ENCODE data around the gene OGFR. TPM values are rescaled to one million over a fixed set of nuclear protein-coding genes. Genes with fewer than 3 reads are reported as not detected.

Gene OGFR
- total RNA-seq, 1 donor from 2014 or later, result 43.7 TPM

GRCh38 chr20:62770111-62770910 is 34.3 kb upstream of the OGFR start:
- Histone ChIP-seq H3K27ac (no peak overlapping the region), H3K4me3 (no peak overlapping the region), H3K4me1 (peaks cover 8% of the 10 kb centered on the region), H3K36me3 (no peaks in the 10 kb centered on the region), H3K9me3 (no peaks in the 10 kb centered on the region), H3K27me3 (no peaks in the 10 kb centered on the region)
- DNase-seq (ENCODE audit: extremely low spot score in 2 of 2), result no peak
- TF ChIP-seq POLR2AphosphoS5 (IDR thresholded peaks at IDR 0.05; ENCODE audit: insufficient read depth in 1 of 2, low read depth in 1 of 2), result no peak
- TF ChIP-seq CTCF (IDR thresholded peaks at IDR 0.05), result no peak
- intact Hi-C loops (cut with DNase I), result no loop called here

- TF ChIP-seq CTCF (IDR thresholded peaks at IDR 0.05) (no peak), POLR2A (IDR thresholded peaks at IDR 0.05) (no peak), POLR2AphosphoS5 (IDR thresholded peaks at IDR 0.05; ENCODE audit: insufficient read depth in 1 of 2, low read depth in 1 of 2) (no peak)
- Histone ChIP-seq H3K4me1 (peaks cover 8% of the 10 kb centered on the region), H3K27me3 (no peaks in the 10 kb centered on the region), H3K9me3 (no peaks in the 10 kb centered on the region), H3K36me3 (no peaks in the 10 kb centered on the region), H3K4me3 (no peak overlapping the region), H3K27ac (no peak overlapping the region)
- DNase-seq (ENCODE audit: extremely low spot score in 2 of 2), result no peak
- intact Hi-C loops (cut with DNase I), result no loop called here
These were observed 33.7 kb upstream of the OGFR start for GRCh38 chr20:62770916-62771315.

- H3K27me3 ChIP-seq, result no peaks in the 10 kb centered on the region
- no peak overlapping the region for H3K4me3 ChIP-seq
- no peaks in the 10 kb centered on the region for H3K36me3 ChIP-seq
- no peak overlapping the region for H3K27ac ChIP-seq
- H3K4me1 ChIP-seq, result peaks cover 8% of the 10 kb centered on the region
- TF ChIP-seq POLR2AphosphoS5 (IDR thresholded peaks at IDR 0.05; ENCODE audit: insufficient read depth in 1 of 2, low read depth in 1 of 2) (no peak), POLR2A (IDR thresholded peaks at IDR 0.05) (no peak), CTCF (IDR thresholded peaks at IDR 0.05) (no peak)
- no peaks in the 10 kb centered on the region for H3K9me3 ChIP-seq
- intact Hi-C loops (cut with DNase I), result no loop called here
- no peak for DNase-seq (ENCODE audit: extremely low spot score in 2 of 2)
These were observed 33.1 kb upstream of the OGFR start for GRCh38 chr20:62771396-62772102.

- TF ChIP-seq CTCF (IDR thresholded peaks at IDR 0.05) (no peak), POLR2AphosphoS5 (IDR thresholded peaks at IDR 0.05; ENCODE audit: insufficient read depth in 1 of 2, low read depth in 1 of 2) (no peak), POLR2A (IDR thresholded peaks at IDR 0.05) (no peak)
- H3K9me3 ChIP-seq, result no peaks in the 10 kb centered on the region
- no peaks in the 10 kb centered on the region for H3K27me3 ChIP-seq
- no peak overlapping the region for H3K4me3 ChIP-seq
- intact Hi-C loops (cut with DNase I), result no loop called here
- no peak overlapping the region for H3K27ac ChIP-seq
- no peaks in the 10 kb centered on the region for H3K36me3 ChIP-seq
- no peak for DNase-seq (ENCODE audit: extremely low spot score in 2 of 2)
- peaks cover 8% of the 10 kb centered on the region for H3K4me1 ChIP-seq
These were observed 32.5 kb upstream of the OGFR start for GRCh38 chr20:62772103-62772611.

- intact Hi-C loops (cut with DNase I), result no loop called here
- Histone ChIP-seq H3K4me1 (peaks cover 8% of the 10 kb centered on the region), H3K36me3 (no peaks in the 10 kb centered on the region), H3K4me3 (no peak overlapping the region), H3K27ac (no peak overlapping the region), H3K27me3 (no peaks in the 10 kb centered on the region), H3K9me3 (no peaks in the 10 kb centered on the region)
- TF ChIP-seq CTCF (IDR thresholded peaks at IDR 0.05) (no peak), POLR2AphosphoS5 (IDR thresholded peaks at IDR 0.05; ENCODE audit: insufficient read depth in 1 of 2, low read depth in 1 of 2) (no peak), POLR2A (IDR thresholded peaks at IDR 0.05) (no peak)
- no peak for DNase-seq (ENCODE audit: extremely low spot score in 2 of 2)
These were observed 32.0 kb upstream of the OGFR start for GRCh38 chr20:62772619-62772989.

All from vagina (tissue), 2 donors.